ENCODE data around the gene COX11. TPM values are rescaled to one million over a fixed set of nuclear protein-coding genes. Genes with fewer than 3 reads are reported as not detected.

Gene COX11
- total and polyA plus RNA-seq, 2 of the 13 experiments (the other 11 are each of a cell fraction or from before 2014, with no cell fraction given) = 103 to 203 TPM

DNA sequence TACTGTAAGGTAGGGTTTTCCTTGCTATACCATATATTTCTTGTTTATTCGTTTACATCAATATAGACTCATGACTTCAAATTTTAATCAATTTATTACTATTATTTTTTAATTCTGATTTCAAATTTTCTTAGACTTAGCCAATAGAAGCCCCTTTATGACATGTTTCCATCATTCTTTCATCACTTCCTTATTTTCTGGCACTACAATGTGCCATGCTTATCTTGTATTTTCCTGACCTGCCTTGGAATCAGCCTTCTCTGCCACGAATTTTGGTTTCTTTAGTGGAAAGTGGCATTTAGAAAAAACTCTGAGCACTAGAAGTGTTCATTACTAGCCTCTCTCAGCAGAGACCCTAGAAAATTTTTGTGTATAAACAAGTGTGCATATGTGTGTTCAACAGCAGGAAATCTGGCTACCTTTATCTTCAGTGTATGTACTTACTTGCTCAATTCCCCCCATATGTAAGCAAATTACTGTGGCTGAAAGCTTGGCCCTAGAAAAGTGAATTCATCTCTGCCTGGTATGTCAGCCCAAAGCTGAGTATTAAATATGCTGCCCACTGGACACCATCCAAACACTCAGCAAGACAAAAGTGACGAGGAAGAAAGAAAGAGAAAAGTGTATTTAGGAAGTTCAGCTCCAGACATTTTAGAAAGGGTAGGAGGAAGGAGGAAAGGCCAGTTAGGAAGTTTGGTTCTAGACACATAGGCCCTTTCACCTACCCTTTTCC lies 4.1 kb upstream of the COX11 start (continued):
- TF ChIP-seq, protein P1, sequence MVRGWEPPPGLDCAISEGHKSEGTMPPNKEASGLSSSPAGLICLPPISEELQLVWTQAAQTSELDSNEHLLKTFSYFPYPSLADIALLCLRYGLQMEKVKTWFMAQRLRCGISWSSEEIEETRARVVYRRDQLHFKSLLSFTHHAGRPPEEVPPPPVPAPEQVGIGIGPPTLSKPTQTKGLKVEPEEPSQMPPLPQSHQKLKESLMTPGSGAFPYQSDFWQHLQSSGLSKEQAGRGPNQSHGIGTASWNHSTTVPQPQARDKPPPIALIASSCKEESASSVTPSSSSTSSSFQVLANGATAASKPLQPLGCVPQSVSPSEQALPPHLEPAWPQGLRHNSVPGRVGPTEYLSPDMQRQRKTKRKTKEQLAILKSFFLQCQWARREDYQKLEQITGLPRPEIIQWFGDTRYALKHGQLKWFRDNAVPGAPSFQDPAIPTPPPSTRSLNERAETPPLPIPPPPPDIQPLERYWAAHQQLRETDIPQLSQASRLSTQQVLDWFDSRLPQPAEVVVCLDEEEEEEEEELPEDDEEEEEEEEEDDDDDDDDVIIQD (CRISPR knock-in tag; IDR thresholded peaks at IDR 0.05; ENCODE audit: low read depth) = peak; percentile 49; the same call in 1 of the 2 replicates
- TF ChIP-seq MIXL1 (CRISPR knock-in tag; IDR thresholded peaks at IDR 0.05) (peak; percentile 74), ZSCAN21 (CRISPR knock-in tag; IDR thresholded peaks at IDR 0.05; ENCODE audit: borderline replicate concordance) (no peak), LCORL (IDR thresholded peaks at IDR 0.05) (no peak), LCORL (CRISPR knock-in tag; IDR thresholded peaks at IDR 0.05) (peak; percentile 62), FOXP1 (IDR thresholded peaks at IDR 0.05) (no peak), FOXP1 (CRISPR knock-in tag; IDR thresholded peaks at IDR 0.05) (peak; percentile 67), RXRB (CRISPR knock-in tag; IDR thresholded peaks at IDR 0.05; ENCODE audit: borderline replicate concordance) (peak; percentile 41; the same call in 1 of the 2 replicates), CEBPG (CRISPR knock-in tag; IDR thresholded peaks at IDR 0.05) (peak; percentile 62), CEBPB (IDR thresholded peaks at IDR 0.05; ENCODE audit: borderline replicate concordance, low read depth, low read length) (peak; percentile 70; the same call in 1 of the 2 replicates), ELF3 (CRISPR knock-in tag; IDR thresholded peaks at IDR 0.05) (peak; percentile 55; the same call in 1 of the 2 replicates)
- TF ChIP-seq, protein P2, sequence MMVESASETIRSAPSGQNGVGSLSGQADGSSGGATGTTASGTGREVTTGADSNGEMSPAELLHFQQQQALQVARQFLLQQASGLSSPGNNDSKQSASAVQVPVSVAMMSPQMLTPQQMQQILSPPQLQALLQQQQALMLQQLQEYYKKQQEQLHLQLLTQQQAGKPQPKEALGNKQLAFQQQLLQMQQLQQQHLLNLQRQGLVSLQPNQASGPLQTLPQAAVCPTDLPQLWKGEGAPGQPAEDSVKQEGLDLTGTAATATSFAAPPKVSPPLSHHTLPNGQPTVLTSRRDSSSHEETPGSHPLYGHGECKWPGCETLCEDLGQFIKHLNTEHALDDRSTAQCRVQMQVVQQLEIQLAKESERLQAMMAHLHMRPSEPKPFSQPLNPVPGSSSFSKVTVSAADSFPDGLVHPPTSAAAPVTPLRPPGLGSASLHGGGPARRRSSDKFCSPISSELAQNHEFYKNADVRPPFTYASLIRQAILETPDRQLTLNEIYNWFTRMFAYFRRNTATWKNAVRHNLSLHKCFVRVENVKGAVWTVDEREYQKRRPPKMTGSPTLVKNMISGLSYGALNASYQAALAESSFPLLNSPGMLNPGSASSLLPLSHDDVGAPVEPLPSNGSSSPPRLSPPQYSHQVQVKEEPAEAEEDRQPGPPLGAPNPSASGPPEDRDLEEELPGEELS (CRISPR knock-in tag; IDR thresholded peaks at IDR 0.05) = 0 out of 2 replicates have a peak, but pooled peaks have one; percentile 40
- TF ChIP-seq, protein P3, sequence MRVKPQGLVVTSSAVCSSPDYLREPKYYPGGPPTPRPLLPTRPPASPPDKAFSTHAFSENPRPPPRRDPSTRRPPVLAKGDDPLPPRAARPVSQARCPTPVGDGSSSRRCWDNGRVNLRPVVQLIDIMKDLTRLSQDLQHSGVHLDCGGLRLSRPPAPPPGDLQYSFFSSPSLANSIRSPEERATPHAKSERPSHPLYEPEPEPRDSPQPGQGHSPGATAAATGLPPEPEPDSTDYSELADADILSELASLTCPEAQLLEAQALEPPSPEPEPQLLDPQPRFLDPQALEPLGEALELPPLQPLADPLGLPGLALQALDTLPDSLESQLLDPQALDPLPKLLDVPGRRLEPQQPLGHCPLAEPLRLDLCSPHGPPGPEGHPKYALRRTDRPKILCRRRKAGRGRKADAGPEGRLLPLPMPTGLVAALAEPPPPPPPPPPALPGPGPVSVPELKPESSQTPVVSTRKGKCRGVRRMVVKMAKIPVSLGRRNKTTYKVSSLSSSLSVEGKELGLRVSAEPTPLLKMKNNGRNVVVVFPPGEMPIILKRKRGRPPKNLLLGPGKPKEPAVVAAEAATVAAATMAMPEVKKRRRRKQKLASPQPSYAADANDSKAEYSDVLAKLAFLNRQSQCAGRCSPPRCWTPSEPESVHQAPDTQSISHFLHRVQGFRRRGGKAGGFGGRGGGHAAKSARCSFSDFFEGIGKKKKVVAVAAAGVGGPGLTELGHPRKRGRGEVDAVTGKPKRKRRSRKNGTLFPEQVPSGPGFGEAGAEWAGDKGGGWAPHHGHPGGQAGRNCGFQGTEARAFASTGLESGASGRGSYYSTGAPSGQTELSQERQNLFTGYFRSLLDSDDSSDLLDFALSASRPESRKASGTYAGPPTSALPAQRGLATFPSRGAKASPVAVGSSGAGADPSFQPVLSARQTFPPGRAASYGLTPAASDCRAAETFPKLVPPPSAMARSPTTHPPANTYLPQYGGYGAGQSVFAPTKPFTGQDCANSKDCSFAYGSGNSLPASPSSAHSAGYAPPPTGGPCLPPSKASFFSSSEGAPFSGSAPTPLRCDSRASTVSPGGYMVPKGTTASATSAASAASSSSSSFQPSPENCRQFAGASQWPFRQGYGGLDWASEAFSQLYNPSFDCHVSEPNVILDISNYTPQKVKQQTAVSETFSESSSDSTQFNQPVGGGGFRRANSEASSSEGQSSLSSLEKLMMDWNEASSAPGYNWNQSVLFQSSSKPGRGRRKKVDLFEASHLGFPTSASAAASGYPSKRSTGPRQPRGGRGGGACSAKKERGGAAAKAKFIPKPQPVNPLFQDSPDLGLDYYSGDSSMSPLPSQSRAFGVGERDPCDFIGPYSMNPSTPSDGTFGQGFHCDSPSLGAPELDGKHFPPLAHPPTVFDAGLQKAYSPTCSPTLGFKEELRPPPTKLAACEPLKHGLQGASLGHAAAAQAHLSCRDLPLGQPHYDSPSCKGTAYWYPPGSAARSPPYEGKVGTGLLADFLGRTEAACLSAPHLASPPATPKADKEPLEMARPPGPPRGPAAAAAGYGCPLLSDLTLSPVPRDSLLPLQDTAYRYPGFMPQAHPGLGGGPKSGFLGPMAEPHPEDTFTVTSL (CRISPR knock-in tag; IDR thresholded peaks at IDR 0.05; ENCODE audit: borderline replicate concordance) = peak; percentile 50; the same call in 1 of the 2 replicates
- TF ChIP-seq, protein P4, sequence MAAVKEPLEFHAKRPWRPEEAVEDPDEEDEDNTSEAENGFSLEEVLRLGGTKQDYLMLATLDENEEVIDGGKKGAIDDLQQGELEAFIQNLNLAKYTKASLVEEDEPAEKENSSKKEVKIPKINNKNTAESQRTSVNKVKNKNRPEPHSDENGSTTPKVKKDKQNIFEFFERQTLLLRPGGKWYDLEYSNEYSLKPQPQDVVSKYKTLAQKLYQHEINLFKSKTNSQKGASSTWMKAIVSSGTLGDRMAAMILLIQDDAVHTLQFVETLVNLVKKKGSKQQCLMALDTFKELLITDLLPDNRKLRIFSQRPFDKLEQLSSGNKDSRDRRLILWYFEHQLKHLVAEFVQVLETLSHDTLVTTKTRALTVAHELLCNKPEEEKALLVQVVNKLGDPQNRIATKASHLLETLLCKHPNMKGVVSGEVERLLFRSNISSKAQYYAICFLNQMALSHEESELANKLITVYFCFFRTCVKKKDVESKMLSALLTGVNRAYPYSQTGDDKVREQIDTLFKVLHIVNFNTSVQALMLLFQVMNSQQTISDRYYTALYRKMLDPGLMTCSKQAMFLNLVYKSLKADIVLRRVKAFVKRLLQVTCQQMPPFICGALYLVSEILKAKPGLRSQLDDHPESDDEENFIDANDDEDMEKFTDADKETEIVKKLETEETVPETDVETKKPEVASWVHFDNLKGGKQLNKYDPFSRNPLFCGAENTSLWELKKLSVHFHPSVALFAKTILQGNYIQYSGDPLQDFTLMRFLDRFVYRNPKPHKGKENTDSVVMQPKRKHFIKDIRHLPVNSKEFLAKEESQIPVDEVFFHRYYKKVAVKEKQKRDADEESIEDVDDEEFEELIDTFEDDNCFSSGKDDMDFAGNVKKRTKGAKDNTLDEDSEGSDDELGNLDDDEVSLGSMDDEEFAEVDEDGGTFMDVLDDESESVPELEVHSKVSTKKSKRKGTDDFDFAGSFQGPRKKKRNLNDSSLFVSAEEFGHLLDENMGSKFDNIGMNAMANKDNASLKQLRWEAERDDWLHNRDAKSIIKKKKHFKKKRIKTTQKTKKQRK (IDR thresholded peaks at IDR 0.05; ENCODE audit: low read length) = no peak
